ENCODE data around the gene LGALS7B.
"Not testable (repeated sequence)": the region's sequence is repeated elsewhere in the genome, so short reads cannot be mapped to it uniquely, and the experiment has no call there.

LGALS7B gene

DNA sequence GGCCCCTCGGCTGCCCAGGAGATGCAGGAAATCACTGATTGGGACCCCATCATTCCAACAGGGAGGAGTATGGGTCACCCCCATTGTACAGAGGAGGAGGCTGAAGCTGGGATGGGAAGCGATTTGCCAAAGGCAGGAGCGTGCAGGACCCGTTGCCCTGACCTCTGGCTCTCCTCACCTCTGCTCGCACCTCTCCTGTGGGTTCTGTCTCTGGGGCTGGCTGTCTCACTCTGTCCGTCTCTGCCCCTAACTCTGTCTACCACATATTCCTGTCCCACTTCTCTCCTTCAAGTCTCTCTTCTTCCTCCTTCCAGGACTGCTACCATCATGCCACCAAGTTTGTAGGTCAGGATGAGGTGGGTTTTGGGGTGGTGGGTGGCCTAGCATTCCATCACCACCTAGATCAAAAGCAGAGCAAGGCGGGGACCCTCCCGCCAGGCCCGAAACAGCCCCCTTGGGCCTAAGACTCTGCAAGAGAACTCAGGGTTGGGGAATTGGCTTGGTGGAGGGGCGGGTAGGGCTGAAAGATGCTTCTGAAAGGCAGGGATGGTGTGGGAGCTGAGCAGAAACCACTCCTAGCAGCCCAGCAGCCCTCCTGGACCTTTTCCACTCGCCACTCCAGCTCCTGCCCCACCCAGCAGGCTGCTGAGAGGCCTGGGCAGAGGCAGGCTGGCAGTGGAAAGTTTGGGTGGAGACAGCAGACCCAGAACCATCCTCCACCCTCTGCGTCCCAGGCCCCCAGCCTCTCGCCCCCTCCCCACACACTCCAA, 14.6 kb upstream of the LGALS7B start:
- TF ChIP-seq, protein P1, sequence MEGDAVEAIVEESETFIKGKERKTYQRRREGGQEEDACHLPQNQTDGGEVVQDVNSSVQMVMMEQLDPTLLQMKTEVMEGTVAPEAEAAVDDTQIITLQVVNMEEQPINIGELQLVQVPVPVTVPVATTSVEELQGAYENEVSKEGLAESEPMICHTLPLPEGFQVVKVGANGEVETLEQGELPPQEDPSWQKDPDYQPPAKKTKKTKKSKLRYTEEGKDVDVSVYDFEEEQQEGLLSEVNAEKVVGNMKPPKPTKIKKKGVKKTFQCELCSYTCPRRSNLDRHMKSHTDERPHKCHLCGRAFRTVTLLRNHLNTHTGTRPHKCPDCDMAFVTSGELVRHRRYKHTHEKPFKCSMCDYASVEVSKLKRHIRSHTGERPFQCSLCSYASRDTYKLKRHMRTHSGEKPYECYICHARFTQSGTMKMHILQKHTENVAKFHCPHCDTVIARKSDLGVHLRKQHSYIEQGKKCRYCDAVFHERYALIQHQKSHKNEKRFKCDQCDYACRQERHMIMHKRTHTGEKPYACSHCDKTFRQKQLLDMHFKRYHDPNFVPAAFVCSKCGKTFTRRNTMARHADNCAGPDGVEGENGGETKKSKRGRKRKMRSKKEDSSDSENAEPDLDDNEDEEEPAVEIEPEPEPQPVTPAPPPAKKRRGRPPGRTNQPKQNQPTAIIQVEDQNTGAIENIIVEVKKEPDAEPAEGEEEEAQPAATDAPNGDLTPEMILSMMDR (IDR thresholded peaks at IDR 0.05; ENCODE audit: insufficient read depth, low read depth, low read length, missing control alignments) = no peak
- H3K4me3 ChIP-seq (ENCODE audit: low read depth, low read length) = no peak overlapping the region
- no peak for DNase-seq (ENCODE audit: low read depth)

- no peak overlapping the region for H3K4me3 ChIP-seq (ENCODE audit: low read depth, low read length)
- DNase-seq (ENCODE audit: low read depth) = no peak
- TF ChIP-seq, protein P1 (IDR thresholded peaks at IDR 0.05; ENCODE audit: insufficient read depth, low read depth, low read length, missing control alignments) = no peak
These were observed 10.3 kb upstream of the LGALS7B start for GRCh38 chr19:38778733-38779132.

- no peak overlapping the region for H3K4me3 ChIP-seq (ENCODE audit: low read depth, low read length)
- TF ChIP-seq, protein P1 (IDR thresholded peaks at IDR 0.05; ENCODE audit: insufficient read depth, low read depth, low read length, missing control alignments) = no peak
- no peak for DNase-seq (ENCODE audit: low read depth)
These were observed 8.6 kb upstream of the LGALS7B start for GRCh38 chr19:38780443-38780842.

DNA sequence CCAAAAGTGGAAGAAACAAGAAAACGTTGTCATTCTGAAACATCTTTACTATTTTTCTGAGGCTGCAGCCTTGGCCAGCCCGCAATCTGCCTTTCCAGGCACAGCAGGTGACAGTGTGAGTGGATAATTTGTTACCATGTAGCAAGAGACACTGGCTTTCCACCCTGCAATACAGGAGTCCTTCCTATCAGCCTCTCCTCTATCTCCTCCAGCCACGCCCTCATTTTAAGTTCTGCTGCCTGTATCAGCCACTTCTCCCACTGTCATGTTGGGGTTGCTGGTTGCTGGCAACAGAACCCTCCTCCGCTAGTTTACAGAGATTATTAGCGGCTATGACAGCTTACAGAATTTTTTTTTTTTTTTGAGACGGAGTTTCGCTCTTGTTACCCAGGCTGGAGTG, 7.9 kb upstream of the LGALS7B start:
- H3K4me3 ChIP-seq (ENCODE audit: low read depth, low read length) = no peak overlapping the region
- TF ChIP-seq, protein P1 (IDR thresholded peaks at IDR 0.05; ENCODE audit: insufficient read depth, low read depth, low read length, missing control alignments) = no peak
- DNase-seq (ENCODE audit: low read depth) = no peak

GRCh38 chr19:38782212-38782611, 6.8 kb upstream of the LGALS7B start:
- not testable (repeated sequence) for H3K4me3 ChIP-seq (ENCODE audit: low read depth, low read length); DNase-seq (ENCODE audit: low read depth)

- no peak for DNase-seq (ENCODE audit: low read depth)
- TF ChIP-seq, protein P1 (IDR thresholded peaks at IDR 0.05; ENCODE audit: insufficient read depth, low read depth, low read length, missing control alignments) = no peak
These were observed 4.8 kb upstream of the LGALS7B start for GRCh38 chr19:38784224-38784623.

GRCh38 chr19:38785187-38785699, 3.8 kb upstream of the LGALS7B start:
- TF ChIP-seq, protein P1 (IDR thresholded peaks at IDR 0.05; ENCODE audit: insufficient read depth, low read depth, low read length, missing control alignments) = no peak
- H3K4me3 ChIP-seq (ENCODE audit: low read depth, low read length) = no peak overlapping the region
- DNase-seq (ENCODE audit: low read depth) = no peak

More at GRCh38 chr19:38784224-38784623, 4.8 kb upstream of the LGALS7B start:
- H3K4me3 ChIP-seq (ENCODE audit: low read depth, low read length) = no peak overlapping the region

- not testable (repeated sequence) for H3K4me3 ChIP-seq (ENCODE audit: low read depth, low read length); DNase-seq (ENCODE audit: low read depth)
These were observed 2.9 kb upstream of the LGALS7B start for GRCh38 chr19:38786061-38786460.

All from GM12865 (cell line).